H1 (cell line): ENCODE data around the gene LAMA4.

Experiments
- CHD2 ChIP-seq: IDR thresholded peaks from 2 replicates; pipeline ENCODE4 v1.6.1; 2012; ENCODE audit warnings: low read length, improper control_type of control experiment
- MAFK ChIP-seq: IDR thresholded peaks from 2 replicates; pipeline ENCODE4 v1.6.1; 2012; ENCODE audit warnings: low read depth, mild to moderate bottlenecking, improper control_type of control experiment, low read length
- PHF8 ChIP-seq: fragments of 200-600 bp; sonication (generic); conservative IDR thresholded peaks from 2 replicates; pipeline ENCODE4 v1.7.1; 2012; ENCODE audit warnings: low read depth, mild to moderate bottlenecking, inconsistent platforms, low read length, moderate library complexity
- POLR2AphosphoS5 ChIP-seq: IDR thresholded peaks from 2 replicates; pipeline ENCODE4 v1.6.1; 2011; ENCODE audit warnings: low read depth, low read length
- RBBP5 ChIP-seq: IDR thresholded peaks from 2 replicates; pipeline ENCODE4 v1.7.1; 2012; ENCODE audit warnings: low read depth, mild to moderate bottlenecking, inconsistent platforms, low read length, moderate library complexity, borderline replicate concordance
- RFX5 ChIP-seq: IDR thresholded peaks from 2 replicates; pipeline ENCODE4 v1.6.1; 2011; ENCODE audit warnings: low read depth, low read length, improper control_type of control experiment, borderline replicate concordance
- TCF12 ChIP-seq: IDR thresholded peaks from 2 replicates; pipeline ENCODE4 v1.6.1; 2011; ENCODE audit warnings: low read depth, mild to moderate bottlenecking, low read length
- TEAD4 ChIP-seq: IDR thresholded peaks from 2 replicates; pipeline ENCODE4 v1.6.1; 2012; ENCODE audit warnings: low read depth, low read length, inconsistent platforms, mixed read lengths
- TF ChIP-seq, protein P1 (sequence below), 3 experiments: IDR thresholded peaks; 1 replicate in 2 of 3; 2 replicates in 1 of 3; pipeline versions ENCODE4 v1.5.1 to v1.6.1; 2011; ENCODE audit warnings: low read length in 3 of 3, mild to moderate bottlenecking in 3 of 3, inconsistent platforms in 2 of 3, low read depth in 1 of 3, moderate library complexity in 1 of 3; ENCODE audit not compliant: insufficient read depth in 1 of 3; ENCODE audit errors: control extremely low read depth in 1 of 3
- TF ChIP-seq, protein P2 (sequence below): IDR thresholded peaks from 2 replicates; pipeline ENCODE4 v1.6.1; 2012; ENCODE audit warnings: inconsistent platforms

DNA sequence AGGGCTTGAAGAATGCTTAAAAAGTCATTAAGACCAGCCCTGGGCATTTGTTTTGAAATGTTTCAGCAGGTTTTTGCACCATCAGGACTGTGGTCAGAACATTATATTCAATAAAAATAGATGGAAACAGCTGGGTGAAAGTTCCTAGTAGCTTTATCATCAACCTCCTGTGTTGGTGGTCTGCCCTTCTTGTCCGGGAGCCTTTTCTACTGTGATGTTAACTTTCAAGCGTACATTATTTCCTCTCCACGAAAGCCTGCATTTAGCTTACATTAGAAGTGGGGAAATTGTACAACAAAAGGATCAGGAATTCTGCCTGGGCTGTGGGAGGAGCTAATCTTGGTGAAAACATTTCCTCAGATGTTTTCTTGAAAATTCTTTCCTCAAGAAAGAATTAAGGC is 71.1 kb downstream of the LAMA4 start:
- TF ChIP-seq, protein P1, sequence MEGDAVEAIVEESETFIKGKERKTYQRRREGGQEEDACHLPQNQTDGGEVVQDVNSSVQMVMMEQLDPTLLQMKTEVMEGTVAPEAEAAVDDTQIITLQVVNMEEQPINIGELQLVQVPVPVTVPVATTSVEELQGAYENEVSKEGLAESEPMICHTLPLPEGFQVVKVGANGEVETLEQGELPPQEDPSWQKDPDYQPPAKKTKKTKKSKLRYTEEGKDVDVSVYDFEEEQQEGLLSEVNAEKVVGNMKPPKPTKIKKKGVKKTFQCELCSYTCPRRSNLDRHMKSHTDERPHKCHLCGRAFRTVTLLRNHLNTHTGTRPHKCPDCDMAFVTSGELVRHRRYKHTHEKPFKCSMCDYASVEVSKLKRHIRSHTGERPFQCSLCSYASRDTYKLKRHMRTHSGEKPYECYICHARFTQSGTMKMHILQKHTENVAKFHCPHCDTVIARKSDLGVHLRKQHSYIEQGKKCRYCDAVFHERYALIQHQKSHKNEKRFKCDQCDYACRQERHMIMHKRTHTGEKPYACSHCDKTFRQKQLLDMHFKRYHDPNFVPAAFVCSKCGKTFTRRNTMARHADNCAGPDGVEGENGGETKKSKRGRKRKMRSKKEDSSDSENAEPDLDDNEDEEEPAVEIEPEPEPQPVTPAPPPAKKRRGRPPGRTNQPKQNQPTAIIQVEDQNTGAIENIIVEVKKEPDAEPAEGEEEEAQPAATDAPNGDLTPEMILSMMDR (IDR thresholded peaks at IDR 0.05; ENCODE audit: control extremely low read depth in 1 of 3, insufficient read depth in 1 of 3, low read depth in 1 of 3, low read length in 3 of 3) = no peak
- TF ChIP-seq POLR2AphosphoS5 (no peak), RFX5 (no peak), TEAD4 (no peak), PHF8 (no peak), CHD2 (no peak), TCF12 (no peak), MAFK (no peak), RBBP5 (no peak)
- TF ChIP-seq, protein P2, sequence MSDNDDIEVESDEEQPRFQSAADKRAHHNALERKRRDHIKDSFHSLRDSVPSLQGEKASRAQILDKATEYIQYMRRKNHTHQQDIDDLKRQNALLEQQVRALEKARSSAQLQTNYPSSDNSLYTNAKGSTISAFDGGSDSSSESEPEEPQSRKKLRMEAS = no peak
